T-cell (primary cell): ENCODE measurements around the gene CD300E. TPM values are rescaled to one million over a fixed set of nuclear protein-coding genes. Genes with fewer than 3 reads are reported as not detected.

ENCODE experiments used
- ATAC-seq, 4 experiments: fragments of 200-7000 bp in 3 of 4; fragments of 150-1000 bp in 1 of 4; cut with Tn5 transposase; replicated peaks in 1 of 4; 1 replicate in 3 of 4; 2 replicates in 1 of 4; pipeline ENCODE4 v1.10.0; 2021; ENCODE audit warnings: moderate library complexity in 3 of 4, mild to moderate bottlenecking in 2 of 4, moderate number of reproducible peaks in 1 of 4
- CTCF ChIA-PET, 2 donors: fragments of 300-600 bp; sonication (Branson Sonifier 250); formaldehyde crosslinking; loops; one replicate each; lab custom pipeline; 2022; ENCODE audit warnings: antibody characterized with exemption in 2 of 2; lab: Charles Lee
- POLR2A ChIA-PET, 2 donors: fragments of 300-600 bp; sonication (Branson Sonifier 250); formaldehyde crosslinking; loops; one replicate each; lab custom pipeline; 2022; ENCODE audit warnings: antibody characterized with exemption in 2 of 2; lab: Charles Lee
- DNase-seq, 35 experiments: peaks; one replicate each; pipeline versions ENCODE4 v3.0.0 to v3.0.0-alpha.2; 2013 to 2023
- H3K27ac ChIP-seq: one replicate; pipeline ENCODE4 v1.5.1; 2013; ENCODE audit warnings: low read length
- H3K27me3 ChIP-seq, 2 experiments: replicated peaks in 1 of 2; 1 replicate in 1 of 2; 2 replicates in 1 of 2; pipeline versions ENCODE4 v1.6.1 to v1.7.0; 2013; ENCODE audit warnings: low read length in 1 of 2, mixed read lengths in 1 of 2; ENCODE audit not compliant: control insufficient read depth in 2 of 2, insufficient read depth in 2 of 2; ENCODE audit errors: extremely low read depth in 1 of 2
- H3K36me3 ChIP-seq, 2 donors: 1 replicate in 1 of 2; 2 replicates in 1 of 2; pipeline versions ENCODE4 v1.6.1 to v1.7.0; 2013; ENCODE audit warnings: low read length in 1 of 2; ENCODE audit not compliant: control insufficient read depth in 2 of 2, insufficient read depth in 1 of 2; ENCODE audit errors: extremely low read depth in 1 of 2
- H3K4me1 ChIP-seq, 2 experiments: 1 replicate in 1 of 2; 2 replicates in 1 of 2; pipeline versions ENCODE4 v1.6.1 to v1.7.0; 2013; ENCODE audit warnings: low read length in 2 of 2, mixed read lengths in 1 of 2; ENCODE audit not compliant: insufficient read depth in 2 of 2, control insufficient read depth in 1 of 2; ENCODE audit errors: extremely low read depth in 1 of 2
- H3K4me3 ChIP-seq, 2 donors: 1 replicate in 1 of 2; 2 replicates in 1 of 2; pipeline versions ENCODE4 v1.5.1 to v1.7.0; 2013; ENCODE audit warnings: mild to moderate bottlenecking in 2 of 2, low read length in 1 of 2, moderate library complexity in 1 of 2; ENCODE audit not compliant: control insufficient read depth in 1 of 2; ENCODE audit errors: extremely low read depth in 1 of 2
- H3K9me3 ChIP-seq: 2 replicates; pipeline ENCODE4 v1.7.0; 2013
- H3K27ac Mint-ChIP-seq, 2 donors: one replicate each; pipeline ENCODE4 v1.8.0; 2020 to 2021; ENCODE audit warnings: mild to moderate bottlenecking in 2 of 2, mixed read lengths in 2 of 2
- H3K27me3 Mint-ChIP-seq, 2 donors: one replicate each; pipeline ENCODE4 v1.8.0; 2021 to 2022; ENCODE audit warnings: mixed read lengths in 2 of 2
- H3K36me3 Mint-ChIP-seq: one replicate; pipeline ENCODE4 v1.8.0; 2021; ENCODE audit warnings: mixed read lengths
- H3K4me1 Mint-ChIP-seq, 3 donors: one replicate each; pipeline ENCODE4 v1.8.0; 2020 to 2022; ENCODE audit warnings: mixed read lengths in 3 of 3, mild to moderate bottlenecking in 1 of 3
- H3K4me3 Mint-ChIP-seq, 3 donors: one replicate each; pipeline ENCODE4 v1.8.0; 2020 to 2022; ENCODE audit warnings: mild to moderate bottlenecking in 3 of 3, mixed read lengths in 3 of 3, moderate library complexity in 3 of 3
- H3K9me3 Mint-ChIP-seq, 3 donors: one replicate each; pipeline ENCODE4 v1.8.0; 2020 to 2022; ENCODE audit warnings: mixed read lengths in 3 of 3
- WGBS: methylation state at CpG from one replicate; pipeline ENCODE4 v1.1.5; 2013; ENCODE audit warnings: missing lambda C conversion rate; ENCODE audit not compliant: insufficient coverage; 5-methylcytosine and 5-hydroxymethylcytosine counted together
- total RNA-seq, 35 experiments: library from RNA in 6 of 35; stranded (reverse) in 6 of 35; fragments of 120-200 nt in 1 of 35; gene quantifications; one replicate each; pipeline versions ENCODE4 v1.2.1 to v1.2.4 and lab custom pipeline; 2013 to 2026

CD300E gene
- total RNA-seq, 5 donors from 2014 or later (not counting 1 experiment from before 2014, with no cell fraction given): 0.38 TPM; not detected in 4

- H3K36me3 ChIP-seq: no peaks in the 10 kb centered on the region
- no peak overlapping the region for H3K27ac ChIP-seq
- ATAC-seq (no peak), DNase-seq (no peak)
- POLR2A ChIA-PET: no interaction called here
- H3K27me3 ChIP-seq: peaks cover 0 to 41% of the 10 kb centered on the region in 2 experiments
- no peaks in the 10 kb centered on the region for H3K9me3 ChIP-seq
- Mint-ChIP-seq H3K27me3 (peaks cover 21 to 33% of the 10 kb centered on the region in 2 donors), H3K4me3 (no peak overlapping the region), H3K4me1 (peaks cover 0 to 11% (median 0%) of the 10 kb centered on the region in 3 donors), H3K9me3 (no peaks in the 10 kb centered on the region), H3K36me3 (no peaks in the 10 kb centered on the region), H3K27ac (no peak overlapping the region)
- 86% methylated on average over 1 of the region's 4 CpGs for WGBS
- H3K4me1 ChIP-seq: no peaks in the 10 kb centered on the region
- no peak overlapping the region for H3K4me3 ChIP-seq
- CTCF ChIA-PET: no interaction called here
Observed at GRCh38 chr17:74571621-74572270, 51.8 kb downstream of the CD300E start.

GRCh38 chr17:74569020-74570003 is 54.2 kb downstream of the CD300E start:
- 31% methylated on average over 26 of the region's 32 CpGs for WGBS
- no peaks in the 10 kb centered on the region for H3K9me3 Mint-ChIP-seq
- no peak for ATAC-seq

GRCh38 chr17:74568106-74568873 is 55.2 kb downstream of the CD300E start:
- DNase-seq (no peak), ATAC-seq (no peak)
- H3K27me3 ChIP-seq: peaks cover 0 to 62% of the 10 kb centered on the region in 2 experiments
- peaks cover 0 to 11% (median 0%) of the 10 kb centered on the region in 3 donors for H3K4me1 Mint-ChIP-seq
- no peaks in the 10 kb centered on the region for H3K36me3 Mint-ChIP-seq
- ChIA-PET CTCF (no interaction called here), POLR2A (no interaction called here)
- no peak overlapping the region for H3K4me3 Mint-ChIP-seq
- H3K4me3 ChIP-seq: no peak overlapping the region
- peaks cover 20 to 53% of the 10 kb centered on the region in 2 donors for H3K27me3 Mint-ChIP-seq
- H3K27ac Mint-ChIP-seq: no peak overlapping the region
- H3K4me1 ChIP-seq: peaks cover 0 to 2% of the 10 kb centered on the region in 2 experiments
- no peak overlapping the region for H3K27ac ChIP-seq
- no peaks in the 10 kb centered on the region for H3K9me3 Mint-ChIP-seq
- no peaks in the 10 kb centered on the region for H3K36me3 ChIP-seq
- 72% methylated on average over 2 of the region's 4 CpGs for WGBS
- no peaks in the 10 kb centered on the region for H3K9me3 ChIP-seq

More at GRCh38 chr17:74569020-74570003, 54.2 kb downstream of the CD300E start:
- Mint-ChIP-seq H3K36me3 (no peaks in the 10 kb centered on the region), H3K4me1 (peaks cover 0 to 11% (median 0%) of the 10 kb centered on the region in 3 donors), H3K27me3 (peaks cover 19 to 45% of the 10 kb centered on the region in 2 donors), H3K4me3 (no peak overlapping the region), H3K27ac (no peak overlapping the region)
- no peak overlapping the region for H3K27ac ChIP-seq
- CTCF ChIA-PET: no interaction called here
- POLR2A ChIA-PET: no interaction called here
- DNase-seq: peak in 1 of 35 experiments; percentile 46
- H3K9me3 ChIP-seq: no peaks in the 10 kb centered on the region
- no peak overlapping the region for H3K4me3 ChIP-seq
- peaks cover 0 to 55% of the 10 kb centered on the region in 2 experiments for H3K27me3 ChIP-seq
- no peaks in the 10 kb centered on the region for H3K36me3 ChIP-seq
- peaks cover 0 to 2% of the 10 kb centered on the region in 2 experiments for H3K4me1 ChIP-seq

- POLR2A ChIA-PET: no interaction called here
- Mint-ChIP-seq H3K27ac (no peak within 1 kb of the TSS), H3K4me1 (peaks cover 0 to 11% (median 0%) of the 10 kb centered on the region in 3 donors), H3K36me3 (no peaks in the 10 kb centered on the region), H3K9me3 (no peaks in the 10 kb centered on the region), H3K4me3 (no peak within 1 kb of the TSS), H3K27me3 (peaks cover 20 to 56% of the 10 kb centered on the region in 2 donors)
- CTCF ChIA-PET: no interaction called here
- H3K36me3 ChIP-seq: no peaks in the 10 kb centered on the region
- H3K4me1 ChIP-seq: peaks cover 0 to 2% of the 10 kb centered on the region in 2 experiments
- no peak within 1 kb of the TSS for H3K4me3 ChIP-seq
- no peak within 1 kb of the TSS for H3K27ac ChIP-seq
- peaks cover 0 to 70% of the 10 kb centered on the region in 2 experiments for H3K27me3 ChIP-seq
- DNase-seq: no peak
- ATAC-seq: no peak
- no peaks in the 10 kb centered on the region for H3K9me3 ChIP-seq
- WGBS: no CpG with 5 or more reads among the region's 2 CpGs
Observed at GRCh38 chr17:74567397-74567796, 56.1 kb downstream of the CD300E start, which contains the start of gene CD300H. TSS of gene CD300H (minus strand) at chr17:74567509.

GRCh38 chr17:74566132-74566753 is 57.3 kb downstream of the CD300E start:
- Mint-ChIP-seq H3K4me1 (peaks cover 0 to 11% (median 0%) of the 10 kb centered on the region in 3 donors), H3K4me3 (no peak overlapping the region), H3K36me3 (no peaks in the 10 kb centered on the region), H3K27me3 (peaks cover 20 to 58% of the 10 kb centered on the region in 2 donors), H3K27ac (no peak overlapping the region), H3K9me3 (no peaks in the 10 kb centered on the region)
- no peaks in the 10 kb centered on the region for H3K9me3 ChIP-seq
- H3K27ac ChIP-seq: no peak overlapping the region
- H3K27me3 ChIP-seq: peaks cover 0 to 72% of the 10 kb centered on the region in 2 experiments
- no peaks in the 10 kb centered on the region for H3K36me3 ChIP-seq
- peaks cover 0 to 2% of the 10 kb centered on the region in 2 experiments for H3K4me1 ChIP-seq
- 40% methylated on average over 9 of the region's 9 CpGs for whole genome bisulfite sequencing
- DNase-seq (peak in 17 of 35 experiments; percentile 8 to 49 (median 20)), ATAC-seq (no peak)
- no peak overlapping the region for H3K4me3 ChIP-seq
- ChIA-PET POLR2A (no interaction called here), CTCF (interaction anchor here in 1 of 2 donors (1.4 to 1.6 kb wide), 2 partner anchors 26 to 298 kb away, joined by 3 read pairs; partner anchors contain the start of gene CD300LD)
